SKM-1 (cell line): Measurements from ENCODE around the gene TEX264.
"Not testable (repeated sequence)": the region's sequence is repeated elsewhere in the genome, so short reads cannot be mapped to it uniquely, and the experiment has no call there.

Experiments used
- DNase-seq: peaks from one replicate; lab custom pipeline; 2025; ENCODE audit not compliant: unreplicated experiment; lab: John Stamatoyannopoulos, UW

TEX264 gene

DNA sequence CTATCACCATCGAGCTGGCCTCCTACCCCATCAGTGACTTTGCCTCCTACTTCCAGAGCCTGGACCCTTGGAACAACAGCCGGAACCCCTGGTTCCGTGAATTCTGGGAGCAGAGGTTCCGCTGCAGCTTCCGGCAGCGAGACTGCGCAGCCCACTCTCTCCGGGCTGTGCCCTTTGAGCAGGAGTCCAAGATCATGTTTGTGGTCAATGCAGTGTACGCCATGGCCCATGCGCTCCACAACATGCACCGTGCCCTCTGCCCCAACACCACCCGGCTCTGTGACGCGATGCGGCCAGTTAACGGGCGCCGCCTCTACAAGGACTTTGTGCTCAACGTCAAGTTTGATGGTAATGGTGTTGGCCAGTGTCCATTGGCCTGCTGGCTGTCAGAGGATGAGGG lies 41.9 kb downstream of the TEX264 start:
- no peak for DNase-seq

DNA sequence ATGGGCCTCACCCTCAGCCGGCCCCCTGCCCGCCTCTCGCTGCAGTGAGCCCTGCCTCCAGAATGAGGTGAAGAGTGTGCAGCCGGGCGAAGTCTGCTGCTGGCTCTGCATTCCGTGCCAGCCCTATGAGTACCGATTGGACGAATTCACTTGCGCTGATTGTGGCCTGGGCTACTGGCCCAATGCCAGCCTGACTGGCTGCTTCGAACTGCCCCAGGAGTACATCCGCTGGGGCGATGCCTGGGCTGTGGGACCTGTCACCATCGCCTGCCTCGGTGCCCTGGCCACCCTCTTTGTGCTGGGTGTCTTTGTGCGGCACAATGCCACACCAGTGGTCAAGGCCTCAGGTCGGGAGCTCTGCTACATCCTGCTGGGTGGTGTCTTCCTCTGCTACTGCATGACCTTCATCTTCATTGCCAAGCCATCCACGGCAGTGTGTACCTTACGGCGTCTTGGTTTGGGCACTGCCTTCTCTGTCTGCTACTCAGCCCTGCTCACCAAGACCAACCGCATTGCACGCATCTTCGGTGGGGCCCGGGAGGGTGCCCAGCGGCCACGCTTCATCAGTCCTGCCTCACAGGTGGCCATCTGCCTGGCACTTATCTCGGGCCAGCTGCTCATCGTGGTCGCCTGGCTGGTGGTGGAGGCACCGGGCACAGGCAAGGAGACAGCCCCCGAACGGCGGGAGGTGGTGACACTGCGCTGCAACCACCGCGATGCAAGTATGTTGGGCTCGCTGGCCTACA lies 44.4 kb downstream of the TEX264 start:
- DNase-seq = no peak

DNA sequence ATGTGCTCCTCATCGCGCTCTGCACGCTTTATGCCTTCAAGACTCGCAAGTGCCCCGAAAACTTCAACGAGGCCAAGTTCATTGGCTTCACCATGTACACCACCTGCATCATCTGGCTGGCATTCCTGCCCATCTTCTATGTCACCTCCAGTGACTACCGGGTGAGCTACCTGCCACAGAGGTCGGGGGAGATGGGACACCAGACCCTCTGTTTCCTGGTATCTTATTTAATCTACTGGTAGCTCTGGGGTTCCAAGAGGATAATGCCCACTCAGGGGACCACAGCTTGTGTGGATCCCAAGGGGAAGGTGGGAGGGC lies 44.9 kb downstream of the TEX264 start:
- DNase-seq = no peak

DNA sequence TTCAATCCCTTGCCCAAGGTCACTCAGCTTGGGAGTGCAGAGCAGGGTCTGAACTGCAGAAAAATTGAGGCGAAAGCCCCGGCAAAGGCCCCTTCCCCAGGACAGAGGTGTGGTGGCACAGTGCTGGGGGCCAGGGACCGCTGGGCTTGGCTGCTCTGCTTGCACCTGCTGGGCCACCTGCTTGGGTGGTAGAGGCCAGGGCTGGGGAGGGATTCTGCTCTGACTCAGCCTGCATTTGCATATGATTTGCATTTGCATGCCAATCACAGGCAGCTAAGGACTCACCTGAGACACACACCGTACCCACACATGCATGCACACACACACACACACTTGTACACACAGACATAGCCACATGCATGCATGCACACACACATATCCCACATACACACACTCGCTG lies 45.8 kb downstream of the TEX264 start:
- DNase-seq = no peak

DNA sequence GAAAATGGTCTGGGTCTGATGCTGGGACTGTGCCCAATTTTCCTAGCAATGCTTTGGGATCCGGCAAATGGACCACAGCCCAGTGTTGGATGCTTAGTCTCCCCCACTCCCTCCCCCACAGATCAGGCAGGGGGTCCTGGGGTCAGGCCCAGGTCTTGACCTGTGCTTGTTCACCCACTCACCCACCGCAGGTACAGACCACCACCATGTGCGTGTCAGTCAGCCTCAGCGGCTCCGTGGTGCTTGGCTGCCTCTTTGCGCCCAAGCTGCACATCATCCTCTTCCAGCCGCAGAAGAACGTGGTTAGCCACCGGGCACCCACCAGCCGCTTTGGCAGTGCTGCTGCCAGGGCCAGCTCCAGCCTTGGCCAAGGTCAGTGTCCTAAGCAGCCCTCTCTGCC lies 46.4 kb downstream of the TEX264 start:
- DNase-seq = no peak

DNA sequence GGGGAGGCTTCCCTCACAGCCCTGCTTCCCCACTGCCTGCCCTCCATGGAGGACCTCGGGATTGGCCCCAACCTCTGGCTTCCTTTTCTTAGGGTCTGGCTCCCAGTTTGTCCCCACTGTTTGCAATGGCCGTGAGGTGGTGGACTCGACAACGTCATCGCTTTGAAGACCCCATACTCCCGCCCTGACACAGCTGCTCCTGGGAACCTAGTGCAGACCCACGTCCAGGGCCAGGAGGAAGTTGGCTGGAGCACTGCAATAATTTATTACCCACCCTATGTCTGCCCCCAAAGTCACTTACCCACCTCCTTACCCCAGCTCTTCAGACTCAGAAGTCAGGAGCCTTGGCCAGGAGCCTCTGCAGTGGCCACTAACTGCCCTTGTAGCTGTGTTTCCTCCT lies 46.9 kb downstream of the TEX264 start:
- DNase-seq = no peak

DNA sequence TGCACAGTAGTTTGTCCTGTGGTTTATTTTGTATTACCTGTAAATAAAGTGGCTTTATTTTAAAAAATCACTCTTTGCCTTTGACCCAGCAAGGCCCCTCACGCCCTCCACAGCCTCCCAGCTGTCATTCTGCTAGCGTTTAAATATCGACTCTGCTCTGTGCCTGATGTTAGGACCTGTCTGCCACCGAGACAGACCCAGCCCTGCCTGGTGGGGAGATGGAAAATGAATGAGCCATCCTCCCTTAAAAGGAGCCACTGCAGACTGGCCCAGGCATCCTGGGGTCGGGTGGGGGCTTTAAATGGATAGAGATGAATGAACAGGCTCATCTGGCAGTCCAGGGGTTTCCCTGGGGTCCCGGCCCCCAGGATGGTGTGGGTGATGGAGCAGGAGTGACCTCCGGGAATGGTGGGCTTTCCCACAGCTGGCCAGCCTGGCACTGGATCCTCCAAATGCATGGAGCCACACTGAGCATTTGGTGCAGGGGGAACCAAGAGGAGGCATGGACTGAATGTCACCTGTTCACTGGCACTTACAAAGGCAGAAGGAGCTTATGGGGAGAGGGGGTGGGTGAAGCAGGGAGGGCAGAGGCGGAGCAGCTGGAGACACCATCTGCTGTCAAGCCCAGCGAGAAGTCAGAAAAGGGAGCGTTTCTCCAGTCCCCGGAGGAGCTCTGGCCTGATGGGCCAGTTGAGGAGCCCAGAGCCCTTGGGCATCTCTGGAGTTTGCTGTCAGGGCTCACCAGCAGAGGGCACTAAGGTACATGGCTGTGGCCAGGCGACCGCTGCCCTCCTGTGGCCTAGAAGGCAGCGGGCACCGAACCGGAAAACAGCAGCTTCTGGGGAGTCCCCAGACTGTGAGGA lies 47.7 kb downstream of the TEX264 start:
- peak; percentile 60 for DNase-seq

DNA sequence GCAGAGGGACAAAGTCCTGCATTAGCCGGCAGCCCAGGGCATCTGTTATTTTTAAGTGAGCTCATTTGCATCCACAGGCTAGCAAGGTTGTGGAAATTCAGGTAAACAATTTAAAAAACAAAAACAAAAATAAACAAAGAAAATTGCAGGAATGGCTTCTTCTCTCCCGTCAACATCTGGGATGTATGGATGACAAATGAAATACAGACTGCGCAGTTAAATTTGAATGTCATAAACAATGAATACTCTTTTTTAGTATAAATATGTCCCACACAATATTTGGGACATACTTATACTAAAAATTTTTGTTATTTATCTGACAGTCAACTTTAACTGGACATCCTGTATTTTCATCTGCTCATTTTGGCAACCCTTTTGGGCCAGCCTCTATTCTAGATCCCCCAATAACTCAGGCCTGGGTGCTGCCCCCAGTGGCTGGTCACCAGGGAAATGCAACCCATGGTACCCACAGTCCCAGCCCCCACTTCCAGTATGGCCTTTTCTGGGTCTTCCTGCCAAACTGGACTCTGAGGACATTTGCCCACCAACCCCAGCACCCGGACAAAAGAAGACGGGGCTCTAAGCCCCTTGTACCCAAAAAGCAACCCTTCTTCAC lies 48.5 kb downstream of the TEX264 start:
- DNase-seq = no peak

DNA sequence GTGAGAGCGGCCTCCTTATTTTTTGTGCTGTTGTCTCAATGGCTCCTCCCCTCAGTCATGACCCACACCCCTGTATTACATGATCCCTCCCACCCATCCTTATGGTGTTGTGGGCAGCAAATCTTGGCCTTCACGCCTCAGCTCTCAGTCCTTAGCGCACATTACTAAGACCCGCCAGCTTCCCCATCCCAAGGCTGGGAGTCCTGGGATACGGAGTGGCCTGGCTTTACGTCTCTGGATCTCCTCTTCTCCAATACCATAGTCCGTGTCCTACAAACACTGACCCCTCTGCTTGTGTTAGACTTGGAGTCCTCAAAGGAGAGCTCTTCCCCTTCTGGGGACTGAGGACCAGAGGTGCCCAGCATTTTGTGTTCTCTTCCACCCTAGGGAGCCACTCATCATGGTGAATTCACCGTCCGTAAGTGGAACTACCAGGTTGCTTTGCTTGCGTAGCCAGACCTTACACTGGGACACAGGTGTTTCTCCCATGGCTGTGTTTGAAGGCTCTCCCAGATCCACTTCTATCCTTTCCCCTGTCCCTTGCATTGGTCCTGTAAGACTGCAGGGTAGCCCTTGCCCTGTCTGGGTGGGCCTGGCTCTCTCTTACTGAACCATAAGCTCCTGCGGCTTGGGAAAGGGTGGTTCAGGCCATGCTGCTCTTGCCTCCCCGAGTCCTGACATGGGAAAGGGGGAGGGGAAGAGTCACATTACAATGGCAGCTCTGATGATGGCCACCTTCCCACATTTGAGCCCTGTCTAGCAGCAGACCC lies 49.4 kb downstream of the TEX264 start:
- no peak for DNase-seq

DNA sequence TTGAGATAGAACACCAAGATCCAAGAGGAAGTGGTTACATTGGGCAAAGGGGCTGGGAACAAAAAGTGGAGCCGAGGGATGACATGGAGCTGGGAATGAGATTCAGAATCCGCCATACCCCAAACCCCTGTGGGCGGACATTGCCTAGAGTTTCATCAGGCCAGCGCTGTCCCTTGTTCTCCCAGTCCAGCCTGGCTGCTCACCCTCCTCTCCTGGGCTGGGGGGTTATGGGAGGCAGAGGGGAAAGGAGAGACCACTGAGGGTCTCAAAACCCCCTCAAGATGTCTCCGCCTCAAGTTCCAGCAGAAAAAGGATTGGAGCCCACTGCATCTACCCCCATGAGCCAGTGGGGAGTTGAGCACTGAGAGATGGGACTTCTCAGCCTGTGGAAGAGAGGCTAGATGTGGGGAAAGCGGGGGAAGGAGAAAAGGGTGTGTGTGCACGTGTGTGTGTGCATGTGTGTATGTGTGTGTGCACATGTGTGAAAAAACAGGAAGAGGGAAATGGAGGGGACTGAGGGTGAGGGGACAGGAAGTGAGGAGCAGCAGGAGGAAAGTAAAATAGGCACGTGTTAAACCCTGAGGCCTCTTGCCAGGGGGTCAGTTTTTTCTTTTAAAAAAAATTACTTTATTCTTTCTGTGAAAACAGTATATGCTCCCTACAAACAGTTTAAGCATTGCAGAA lies 50.2 kb downstream of the TEX264 start:
- no peak for DNase-seq

DNA sequence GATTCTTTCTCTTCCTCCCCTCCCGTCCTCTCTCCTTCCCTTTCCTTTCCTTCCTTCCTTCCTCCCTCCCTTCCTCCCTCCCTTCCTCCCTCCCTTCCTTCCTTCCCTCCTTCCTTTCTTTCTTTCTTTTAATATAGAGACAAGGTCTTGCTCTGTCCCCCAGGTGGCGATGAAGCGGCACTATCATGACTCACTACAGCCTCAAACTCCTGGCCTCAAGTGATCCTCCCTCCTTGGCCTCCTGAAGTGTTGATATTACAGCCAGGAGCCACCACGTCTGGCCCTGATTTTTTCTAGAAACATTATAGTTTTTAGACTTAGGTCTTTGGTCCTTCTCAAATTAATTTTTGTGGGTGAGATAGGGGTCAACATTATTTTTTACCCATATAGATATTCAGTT lies 51.3 kb downstream of the TEX264 start:
- no peak for DNase-seq

DNA sequence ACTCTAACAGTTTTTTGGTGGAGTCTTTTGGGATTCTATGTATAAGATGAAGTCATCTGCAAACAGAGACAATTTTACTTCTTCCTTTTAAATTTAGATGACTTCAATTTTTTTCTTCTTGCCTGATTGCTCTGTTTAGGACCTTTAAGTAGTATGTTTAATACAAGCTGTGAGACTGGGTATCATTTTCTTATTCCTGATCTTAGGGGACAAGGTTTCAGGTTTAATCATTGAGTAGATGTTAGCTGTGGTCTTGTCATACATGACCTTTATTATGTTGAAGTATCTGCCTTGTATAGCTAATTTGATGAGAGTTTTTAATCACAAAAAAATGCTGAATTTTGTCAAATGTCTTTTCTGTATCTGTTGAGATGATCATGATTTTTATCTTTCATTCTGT lies 56.4 kb downstream of the TEX264 start:
- no peak for DNase-seq

DNA sequence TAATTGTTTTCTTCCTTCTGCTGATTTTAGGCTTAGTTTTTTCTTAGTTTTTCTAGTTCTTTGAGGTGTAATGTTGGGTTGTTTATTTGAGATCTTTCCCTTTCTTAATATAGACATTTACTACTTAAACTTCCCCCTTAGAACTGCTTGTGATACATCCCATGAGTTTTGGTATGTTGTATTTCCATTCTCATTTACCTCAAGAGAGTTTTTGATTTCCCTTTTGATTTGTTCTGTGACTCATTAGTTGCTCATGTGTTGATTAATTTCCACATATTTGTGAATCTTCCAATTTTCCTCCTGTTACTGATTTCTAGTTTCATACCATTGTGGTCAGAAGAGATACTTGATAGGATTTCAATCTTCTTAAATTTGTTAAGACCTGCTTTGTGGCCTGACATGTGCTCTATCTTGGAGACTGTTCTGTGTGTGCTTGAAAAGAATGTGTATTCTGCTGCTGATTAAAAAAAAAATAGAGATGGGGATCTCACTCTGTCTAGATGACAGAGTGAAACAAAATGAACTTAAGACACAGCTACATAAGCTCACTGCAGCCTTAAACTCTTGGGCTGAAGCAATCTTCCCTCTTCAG lies 58.1 kb downstream of the TEX264 start:
- no peak for DNase-seq

DNA sequence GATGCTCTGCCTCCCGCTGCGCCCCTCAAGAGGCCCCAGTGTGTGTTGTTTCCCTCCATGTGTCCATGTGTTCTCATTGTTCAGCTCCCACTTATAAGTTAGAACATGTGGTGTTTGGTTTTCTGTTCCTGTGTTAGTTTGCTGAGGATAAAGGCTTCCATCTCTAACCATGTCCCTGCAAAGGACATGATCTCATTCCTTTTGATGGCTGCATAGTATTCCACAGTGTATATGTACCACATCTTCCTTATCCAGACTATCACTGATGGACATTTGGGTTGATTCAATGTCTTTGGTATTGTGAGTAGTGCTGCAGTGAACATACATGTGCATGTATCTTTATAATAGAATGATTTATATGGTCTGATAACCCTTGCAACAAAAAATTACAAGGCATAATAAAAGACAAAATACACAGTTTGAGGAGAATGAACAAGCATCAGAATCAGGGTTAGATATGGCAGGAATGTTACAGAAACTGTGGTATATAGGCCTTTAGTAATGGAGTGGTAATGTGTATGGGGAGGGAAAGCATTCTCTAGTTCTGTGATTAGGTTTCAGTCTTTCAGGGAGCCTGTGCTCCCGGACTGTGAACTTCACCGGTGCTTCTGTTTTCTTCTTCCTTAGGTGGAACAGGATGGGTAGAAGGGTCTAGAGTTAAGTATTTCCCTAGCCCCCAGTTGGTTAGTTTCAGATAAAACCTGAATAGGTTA lies 63.0 kb downstream of the TEX264 start:
- no peak for DNase-seq

DNA sequence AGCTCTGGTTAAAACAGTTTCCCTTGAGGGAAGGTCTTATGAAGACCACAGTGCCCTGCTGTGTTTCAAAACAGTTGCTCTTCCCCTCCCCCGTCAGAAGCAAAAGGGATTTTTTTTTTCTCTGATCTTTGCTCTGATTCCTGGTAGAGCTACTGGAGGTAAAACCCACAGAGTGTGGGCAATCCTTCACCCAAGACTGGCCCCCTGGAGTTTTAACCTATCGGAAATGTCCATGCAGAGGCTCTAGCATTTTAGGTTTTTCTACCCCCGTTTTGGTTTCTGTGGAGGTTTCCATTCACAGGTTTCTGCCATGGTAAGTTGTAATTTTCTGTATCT lies 63.5 kb downstream of the TEX264 start:
- DNase-seq = no peak

DNA sequence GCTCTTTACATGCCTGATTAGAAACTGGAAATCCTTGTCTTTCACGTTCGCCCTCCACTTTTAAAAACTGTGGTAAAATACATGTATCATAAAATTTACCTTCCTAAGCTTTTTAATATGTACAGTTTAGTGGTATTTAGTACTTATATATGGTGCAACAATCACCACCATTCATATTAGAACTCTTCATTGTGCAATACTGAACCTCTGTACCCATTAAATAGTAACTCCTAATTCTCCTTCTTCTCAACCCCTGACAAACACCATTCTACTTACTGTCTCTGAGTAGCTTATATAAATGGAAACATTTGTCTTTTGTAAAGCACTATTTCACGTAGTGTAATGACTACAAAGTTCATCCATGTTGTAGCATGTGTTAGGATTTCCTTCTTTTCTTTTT lies 64.0 kb downstream of the TEX264 start:
- DNase-seq = no peak

DNA sequence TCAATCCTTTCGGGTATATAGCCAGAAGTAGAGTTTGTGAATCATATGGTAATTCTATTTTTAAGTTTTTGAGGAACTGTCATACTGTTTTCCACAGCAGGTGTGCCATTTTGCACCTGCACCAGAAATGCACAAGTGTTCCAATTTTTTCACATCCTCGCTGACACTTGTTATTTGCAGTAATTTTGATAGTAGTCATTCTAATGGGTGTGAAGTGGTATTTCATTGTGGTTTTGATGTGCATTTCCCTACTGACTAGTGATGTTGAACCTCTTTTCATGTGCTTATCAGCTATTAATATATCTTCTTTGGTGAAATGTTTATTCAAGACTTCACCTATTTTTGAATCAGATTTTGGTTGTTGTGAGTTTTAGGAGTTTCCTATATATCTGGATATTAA lies 64.9 kb downstream of the TEX264 start:
- DNase-seq = no peak

DNA sequence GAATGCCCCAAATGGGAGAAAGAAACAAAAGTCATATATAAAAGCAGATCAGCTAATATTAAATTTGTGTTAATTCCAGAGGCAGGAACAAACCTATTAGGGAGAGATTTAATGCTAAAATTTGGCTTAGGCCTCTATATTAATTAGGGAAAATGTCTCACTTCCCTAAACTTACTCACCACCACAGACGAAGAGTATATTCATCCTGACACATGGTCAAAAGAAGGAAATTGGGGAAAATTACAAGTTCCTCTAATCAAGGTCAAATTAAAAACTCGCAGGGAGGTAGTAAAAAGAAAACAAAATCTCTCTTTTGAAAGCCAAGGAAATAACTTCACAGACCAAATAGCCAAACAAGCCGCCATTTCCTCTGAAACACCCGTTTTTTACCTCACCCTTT lies 68.1 kb downstream of the TEX264 start:
- no peak for DNase-seq

DNA sequence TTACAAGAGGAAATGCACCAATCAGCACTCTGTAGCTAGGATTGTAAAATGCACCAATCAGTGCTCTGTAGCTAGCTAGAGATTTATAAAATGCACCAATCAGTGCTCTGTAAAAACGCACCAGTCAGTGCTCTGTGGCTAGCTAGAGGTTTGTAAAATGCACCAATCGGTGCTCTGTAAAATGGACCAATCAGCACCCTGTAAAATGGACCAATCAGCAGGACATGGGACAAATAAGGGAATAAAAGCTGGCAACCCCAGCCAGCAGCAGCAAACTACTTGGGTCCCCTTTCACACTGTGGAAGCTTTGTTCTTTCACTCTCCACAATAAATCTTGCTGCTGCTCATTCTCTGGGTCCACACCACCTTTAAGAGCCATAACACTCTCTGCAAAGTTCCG lies 71.3 kb downstream of the TEX264 start:
- not testable (repeated sequence) for DNase-seq

DNA sequence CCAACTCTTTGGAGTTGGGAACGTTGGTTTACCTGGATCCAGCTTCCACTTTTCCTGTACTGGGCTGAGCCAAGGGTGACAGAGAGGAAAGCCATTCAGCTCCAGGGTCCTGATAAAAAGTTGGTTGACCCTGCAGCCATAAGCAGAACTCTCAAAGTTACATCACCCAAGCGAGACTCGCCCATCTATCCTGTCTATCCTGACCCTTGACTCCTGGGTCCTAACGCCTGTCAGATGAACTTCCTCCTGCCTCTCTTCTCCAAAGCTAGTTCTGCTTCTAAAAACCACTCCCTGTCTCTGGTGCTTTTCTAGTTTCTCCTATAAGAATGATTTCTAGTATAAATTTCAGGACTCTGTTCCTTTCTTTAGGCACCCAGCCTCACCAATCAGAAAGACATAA lies 71.9 kb downstream of the TEX264 start:
- peak; percentile 78 for DNase-seq
